CD4-positive, alpha-beta T cell treated with Interleukin-2 at 100 ng/mL for 4 hours (primary cell): ENCODE data around the gene CDK14.

Source experiments
- DNase-seq: peaks from one replicate; pipeline ENCODE4 v3.0.0-alpha.2; 2020; ENCODE audit warnings: low spot score

The CDK14 gene

DNA sequence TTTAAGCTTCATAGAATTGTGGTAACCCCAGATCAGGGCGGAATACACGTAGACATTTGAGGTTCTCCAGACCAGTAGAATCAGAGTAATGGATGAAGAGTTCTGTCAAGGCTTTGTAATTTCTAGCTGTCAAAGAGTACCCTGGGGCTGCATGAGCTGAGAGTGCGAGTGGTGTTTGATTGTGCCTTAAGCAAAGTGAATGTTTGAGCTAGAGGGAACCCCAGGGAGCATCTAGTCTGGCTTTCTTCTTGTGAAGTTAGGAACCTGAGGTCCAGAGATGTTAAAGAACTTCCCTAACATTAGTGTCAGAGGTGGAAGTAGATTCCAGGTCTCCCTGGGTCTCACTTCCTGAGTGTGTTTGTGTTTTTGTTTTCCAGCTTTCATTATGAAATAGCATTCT lies 455.8 kb downstream of the CDK14 start:
- no peak for DNase-seq

DNA sequence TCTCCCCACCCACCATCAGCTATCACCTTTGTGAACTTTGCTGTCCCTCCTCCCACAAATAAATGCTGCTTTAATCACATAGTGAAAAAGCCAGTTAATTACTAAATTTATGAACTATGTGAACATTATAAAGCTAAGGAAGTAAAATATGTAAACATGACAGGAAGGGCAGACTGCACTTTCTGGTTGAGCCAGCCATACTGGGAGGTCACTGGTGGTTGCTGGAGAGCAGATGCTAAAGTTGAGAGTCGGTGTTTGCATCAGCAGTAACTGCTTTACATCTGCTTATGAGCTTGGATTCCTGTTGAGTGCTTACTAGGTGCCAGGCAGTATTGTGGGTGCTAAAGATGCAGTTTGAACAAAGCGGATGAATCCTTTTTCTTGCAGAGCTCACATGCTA lies 458.3 kb downstream of the CDK14 start:
- DNase-seq = no peak

DNA sequence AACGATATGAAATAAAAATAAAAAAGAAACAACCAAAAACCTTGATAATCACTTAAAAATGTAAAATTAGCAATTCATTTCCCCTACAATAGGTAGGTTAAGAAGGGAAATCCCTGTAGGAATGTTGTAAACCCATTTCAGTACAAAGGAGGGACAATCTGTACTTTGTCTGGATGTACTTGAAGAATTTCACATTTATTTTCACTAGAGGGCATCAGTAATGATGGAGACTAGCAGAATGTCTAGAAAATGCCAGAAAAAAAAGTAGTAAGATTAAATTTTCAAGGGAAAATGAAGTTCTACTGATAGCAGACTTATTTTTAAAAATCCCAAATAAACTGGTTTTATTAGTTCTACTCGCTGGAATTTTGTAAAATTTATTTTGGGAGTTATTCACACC lies 459.1 kb downstream of the CDK14 start:
- DNase-seq = no peak

DNA sequence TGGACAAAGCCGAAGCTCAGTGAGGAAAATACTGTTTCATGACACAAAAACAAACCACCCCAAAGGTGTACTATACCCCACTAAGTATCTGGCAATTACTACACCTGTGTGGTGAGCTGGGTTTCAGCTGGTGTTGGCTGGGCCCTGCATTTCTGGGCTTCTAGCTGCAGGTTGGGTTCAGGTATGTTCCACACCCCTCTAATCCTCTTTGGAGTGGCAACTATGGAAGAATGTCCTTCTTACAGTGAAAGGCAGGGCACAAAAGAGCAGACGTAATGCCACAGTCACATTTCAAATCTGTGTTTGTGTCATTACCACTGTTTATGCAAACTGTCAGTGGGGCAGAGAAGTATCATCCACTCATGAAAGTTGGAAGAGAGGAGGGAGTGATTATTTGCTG lies 466.6 kb downstream of the CDK14 start:
- DNase-seq = no peak

DNA sequence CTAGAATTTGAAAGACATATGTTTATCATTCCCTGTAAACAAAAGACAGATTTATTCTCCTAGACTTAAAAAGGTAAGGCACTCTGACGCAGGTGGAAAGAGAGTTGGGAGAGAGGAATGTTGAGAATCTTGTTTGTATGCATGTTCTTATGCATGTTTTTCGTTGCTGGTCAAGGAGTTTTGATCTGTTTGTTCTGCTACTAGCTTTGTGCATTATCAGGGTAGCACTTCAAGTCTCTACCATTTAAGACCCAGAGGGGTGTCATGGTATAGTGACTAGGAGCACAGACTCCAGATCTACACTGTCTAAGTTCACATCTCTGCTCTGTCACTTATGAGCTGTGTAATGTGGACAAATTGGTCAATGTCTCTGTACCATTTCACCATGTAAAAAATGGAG lies 467.9 kb downstream of the CDK14 start:
- DNase-seq = no peak

DNA sequence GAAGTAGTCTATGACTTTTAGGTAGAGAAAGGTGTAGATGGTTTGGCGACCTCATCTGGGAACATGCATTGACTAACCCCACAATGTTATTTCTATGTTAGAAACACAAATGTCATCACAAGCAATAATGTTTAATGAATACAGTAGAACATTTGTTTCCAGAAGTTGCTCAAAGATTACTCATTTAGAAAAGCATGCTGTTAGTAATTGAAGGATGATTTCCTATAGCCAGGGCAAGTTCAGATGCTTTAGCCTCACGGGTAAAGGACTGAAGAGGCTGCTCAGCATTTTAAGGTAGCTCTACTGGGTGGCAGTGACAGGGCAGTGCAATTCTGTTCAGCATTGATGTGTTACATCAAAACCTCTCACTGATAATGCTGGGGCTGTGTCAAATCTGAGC lies 468.8 kb downstream of the CDK14 start:
- no peak for DNase-seq

DNA sequence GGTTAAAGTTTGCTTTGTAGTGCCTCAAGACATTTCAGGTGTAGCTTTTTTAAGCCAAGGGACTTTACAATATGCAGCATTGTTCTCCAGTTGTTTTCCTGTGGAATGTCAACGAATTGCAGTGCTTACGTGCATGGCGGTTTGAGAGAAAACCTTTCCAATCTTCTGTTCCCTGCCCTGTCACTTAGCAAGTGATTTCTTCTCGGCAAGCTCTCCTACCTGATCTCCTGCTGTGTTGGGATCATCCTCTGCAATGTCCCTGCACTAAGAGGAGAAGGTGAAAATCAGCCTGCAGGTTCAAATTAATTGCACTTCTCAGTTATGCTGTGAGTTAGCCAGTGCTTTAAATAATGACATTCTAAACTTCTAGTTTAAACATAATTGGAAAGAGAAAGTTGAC lies 470.5 kb downstream of the CDK14 start:
- DNase-seq = no peak

DNA sequence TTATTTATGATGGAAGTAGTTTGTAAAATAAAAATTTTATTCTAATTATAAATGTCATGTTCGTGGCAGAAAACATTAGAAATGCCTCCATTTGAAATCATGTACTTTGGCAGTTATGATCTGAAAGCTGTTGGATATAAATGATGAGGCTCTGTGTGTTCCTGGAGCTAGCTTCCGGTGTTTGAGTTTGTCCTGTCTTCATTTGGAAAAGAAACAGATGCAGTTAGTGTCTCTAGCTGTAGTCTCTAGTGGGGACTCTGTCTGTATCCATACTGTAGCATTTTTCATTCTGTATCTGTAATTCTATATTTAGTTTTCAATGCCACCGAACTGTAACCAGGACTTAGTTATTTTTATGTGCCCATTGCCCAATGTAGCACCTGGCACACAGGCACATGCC lies 471.1 kb downstream of the CDK14 start:
- no peak for DNase-seq

DNA sequence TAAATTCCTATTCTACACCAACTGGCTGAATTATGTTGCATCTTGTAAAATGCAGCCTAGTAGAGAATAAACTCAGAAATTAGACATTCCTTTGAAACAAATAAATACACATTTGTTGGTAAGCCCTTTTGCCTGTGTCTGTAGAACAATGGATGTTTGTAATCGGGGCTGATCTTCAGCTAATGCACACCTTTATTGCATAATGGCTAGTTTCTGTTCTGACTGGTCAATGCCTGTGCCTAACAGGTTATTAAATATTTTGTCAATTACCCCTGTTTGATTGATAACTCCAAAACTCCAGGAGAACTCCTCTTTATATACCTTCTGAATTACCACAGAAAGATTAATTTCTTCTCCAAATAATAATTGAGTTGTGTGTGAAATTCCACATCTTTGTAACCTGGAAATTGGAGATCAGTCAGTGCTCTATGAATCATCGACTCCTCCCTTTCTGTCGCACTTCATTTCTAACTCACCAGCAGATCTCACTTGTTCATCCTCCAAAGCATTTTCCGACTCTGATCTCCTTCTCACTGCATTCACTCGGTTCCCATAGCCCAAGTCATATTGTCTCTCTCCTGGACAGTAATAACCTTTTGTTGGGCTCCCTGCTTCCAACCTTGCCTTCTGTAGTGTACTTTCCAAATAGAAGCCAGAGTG lies 472.1 kb downstream of the CDK14 start:
- DNase-seq = no peak

DNA sequence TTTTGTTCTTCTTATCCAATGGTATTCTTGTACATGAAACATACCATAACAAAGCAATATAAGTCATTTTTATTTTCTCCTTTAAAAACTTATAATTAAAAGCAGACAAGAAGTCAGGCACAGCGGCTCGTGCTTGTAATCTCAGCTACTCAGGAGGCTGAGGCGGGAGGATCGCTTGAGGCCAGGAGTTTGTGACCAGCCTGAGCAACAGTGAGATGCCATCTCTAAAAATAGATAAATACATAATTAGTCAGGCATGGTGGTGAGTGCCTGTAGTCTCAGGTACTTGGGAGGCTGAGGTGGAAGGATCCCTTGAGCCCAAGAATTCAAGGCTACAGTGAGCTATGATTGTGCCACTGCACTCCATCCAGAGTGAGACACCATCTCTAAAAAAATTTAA lies 473.0 kb downstream of the CDK14 start:
- no peak for DNase-seq

DNA sequence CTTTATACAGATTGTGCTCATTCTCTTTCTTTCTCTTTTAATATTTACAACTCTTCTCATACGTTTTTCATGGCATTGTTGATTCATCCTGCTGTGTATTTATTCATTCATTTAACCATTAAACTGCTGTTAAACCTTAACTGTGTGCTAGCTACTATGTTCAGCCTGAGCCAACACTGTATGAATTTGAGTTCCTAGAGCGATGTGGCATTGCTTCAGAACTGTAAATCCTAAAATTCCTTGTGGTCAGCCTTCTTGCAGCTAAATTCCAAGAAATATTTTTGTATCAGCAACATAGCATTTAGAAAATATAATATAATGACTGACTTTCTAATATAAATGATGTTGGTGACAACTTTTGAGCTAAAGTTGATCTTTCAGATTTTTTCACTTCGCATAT lies 483.4 kb downstream of the CDK14 start:
- no peak for DNase-seq

DNA sequence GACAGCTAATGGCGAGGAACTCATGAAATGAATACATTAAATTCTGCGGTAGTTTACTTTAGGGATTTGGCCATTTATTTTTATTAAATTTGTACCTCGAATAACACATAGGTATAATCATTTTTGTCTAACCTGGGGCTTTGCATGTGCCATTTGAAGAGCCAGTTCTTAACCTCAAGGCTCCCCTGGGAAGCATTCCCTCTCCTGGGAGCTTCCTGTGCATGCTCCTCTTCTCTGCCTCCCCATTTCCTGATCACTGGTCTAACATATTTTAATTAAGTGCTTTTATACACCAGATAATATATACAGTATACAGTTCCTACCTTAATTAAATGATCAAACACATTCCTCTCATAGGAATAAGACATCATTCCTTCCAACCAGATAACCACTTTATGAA lies 484.2 kb downstream of the CDK14 start:
- DNase-seq = no peak

DNA sequence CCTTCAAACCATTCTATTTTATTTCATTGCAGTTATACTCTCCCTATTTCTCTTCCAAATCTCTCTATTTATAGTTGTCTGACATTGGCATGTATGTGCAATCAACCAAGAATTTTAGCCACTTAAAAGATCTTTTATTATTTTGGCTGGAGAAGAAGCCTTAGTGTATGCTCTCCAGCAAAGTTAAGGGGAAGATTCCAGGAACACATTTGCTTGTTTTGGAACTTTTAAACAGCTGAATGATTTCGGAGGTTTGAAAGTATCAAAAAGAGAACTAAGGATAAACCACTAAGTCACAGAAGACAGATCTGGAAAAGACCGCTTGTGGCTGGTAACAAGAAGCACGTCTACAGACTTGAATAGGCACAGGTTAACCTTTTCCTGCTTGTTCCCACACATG lies 485.9 kb downstream of the CDK14 start:
- DNase-seq = no peak

DNA sequence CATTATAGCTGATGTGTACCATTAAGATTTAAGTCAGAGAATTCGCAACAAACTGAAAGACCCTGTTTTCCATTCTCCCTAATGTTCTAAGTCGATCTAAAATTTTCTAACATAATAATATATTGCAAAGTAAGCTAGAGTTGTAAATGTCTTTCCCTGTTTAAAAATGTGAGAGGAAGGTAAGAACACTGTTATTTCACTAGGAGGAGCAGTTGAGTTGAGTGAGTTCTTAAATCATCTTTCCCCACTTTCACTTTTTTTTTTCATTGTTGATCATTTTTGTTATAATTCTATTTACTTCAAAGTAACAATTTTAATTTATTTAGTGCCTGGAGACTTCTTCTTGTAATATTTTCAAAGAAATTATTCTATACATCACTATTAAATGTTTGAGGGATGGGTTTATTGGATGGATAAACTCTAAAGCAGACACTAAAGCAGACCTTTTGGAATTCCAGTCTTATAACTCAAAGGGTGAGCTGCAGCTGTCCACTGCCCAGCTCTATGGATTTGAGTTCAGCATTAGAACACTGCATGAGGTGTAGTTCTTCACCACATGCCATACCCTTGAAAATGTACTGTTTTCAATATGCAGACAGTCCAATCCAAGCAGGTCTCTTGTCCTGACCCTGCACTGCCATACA lies 486.9 kb downstream of the CDK14 start:
- DNase-seq = no peak

DNA sequence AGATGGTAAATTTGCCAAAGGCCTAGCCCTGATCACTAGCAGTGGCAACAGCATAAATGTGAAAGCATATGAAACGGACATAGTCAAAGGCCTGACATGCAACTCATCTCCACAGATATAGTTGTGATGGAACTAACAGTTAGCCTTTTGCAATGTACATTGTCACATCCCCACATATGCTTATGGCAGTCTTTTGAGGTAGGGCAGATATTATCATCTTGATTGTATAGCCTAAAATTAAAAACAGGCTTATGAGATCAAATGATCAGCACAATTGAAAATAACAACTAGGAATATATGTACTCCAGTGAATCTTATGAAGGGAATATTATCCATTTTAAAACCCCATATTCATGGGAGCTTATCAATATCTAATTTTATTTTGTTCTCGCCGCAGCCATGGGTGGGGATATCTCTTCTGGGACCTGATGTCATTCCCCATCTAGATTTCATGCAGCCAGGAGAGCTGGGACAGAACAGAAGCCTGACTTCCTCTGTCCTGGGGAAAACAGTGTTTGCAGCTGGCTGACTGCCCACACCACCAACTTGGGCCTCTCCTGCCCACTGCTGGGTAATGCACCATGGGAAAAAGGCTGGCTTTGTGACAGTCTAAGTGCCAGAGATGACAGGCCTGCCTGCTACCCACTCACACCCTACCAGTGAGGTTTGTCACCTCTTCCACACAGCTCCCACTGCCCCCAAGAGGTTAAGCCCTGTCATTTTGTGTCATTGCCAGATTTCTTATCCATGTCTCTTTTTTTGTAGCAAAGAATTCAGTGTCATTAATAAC lies 487.9 kb downstream of the CDK14 start:
- no peak for DNase-seq

DNA sequence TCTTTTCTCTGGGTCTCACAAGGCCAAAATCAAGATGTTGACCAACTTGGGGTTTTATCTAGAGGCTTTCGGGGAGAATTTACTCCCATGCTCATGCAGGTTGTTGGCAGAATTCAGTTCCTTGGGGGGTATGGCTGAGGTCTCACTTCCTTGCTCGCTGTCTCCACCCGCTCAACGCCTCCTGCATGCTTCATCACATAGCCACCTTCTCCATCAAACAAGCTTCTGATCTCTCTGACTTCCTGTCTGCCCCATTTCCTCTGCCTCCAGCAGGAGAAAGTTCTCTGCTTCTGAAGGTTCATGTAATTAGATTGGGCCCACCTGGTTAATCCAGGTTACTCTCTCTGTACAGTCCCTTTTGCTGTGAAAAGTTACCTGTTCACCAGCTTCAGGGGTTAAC lies 489.1 kb downstream of the CDK14 start:
- DNase-seq = no peak

DNA sequence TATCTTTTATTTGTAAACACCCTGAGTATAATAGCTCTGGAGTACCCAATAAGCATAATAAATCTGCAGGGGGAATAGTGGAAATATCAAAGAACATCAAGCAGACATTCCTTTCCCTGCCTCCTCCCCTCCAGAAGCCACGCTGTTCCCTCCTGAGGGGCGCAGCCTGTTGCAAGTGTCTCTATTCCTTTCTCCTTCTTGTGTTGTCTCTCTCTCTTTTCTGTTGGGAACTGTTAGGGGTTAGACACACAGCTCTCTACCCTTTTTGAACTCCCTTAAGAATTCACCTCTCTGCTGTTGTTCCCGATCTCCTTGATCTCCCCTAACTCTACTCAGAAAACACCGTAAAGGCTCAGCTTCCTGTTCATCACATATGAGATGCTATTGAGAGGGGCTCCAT lies 490.1 kb downstream of the CDK14 start:
- DNase-seq = no peak

DNA sequence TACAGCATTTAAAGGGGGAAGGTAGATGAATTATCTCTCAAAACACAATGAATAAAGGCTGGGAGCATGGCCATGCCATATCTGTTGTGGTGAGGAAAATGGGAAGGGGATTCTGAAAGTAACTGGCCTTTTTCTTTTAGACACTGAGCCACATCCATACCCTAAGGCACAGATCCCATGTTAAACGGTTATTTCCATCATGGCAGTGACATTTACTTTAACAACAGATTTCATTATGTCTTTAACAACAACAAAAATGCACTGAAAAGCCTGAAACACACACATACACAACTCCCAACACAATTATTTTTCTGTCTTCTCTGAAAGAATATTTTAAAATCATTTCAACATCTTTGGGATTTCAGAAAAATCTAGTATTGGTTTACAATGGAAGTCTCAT lies 492.0 kb downstream of the CDK14 start:
- DNase-seq = no peak

DNA sequence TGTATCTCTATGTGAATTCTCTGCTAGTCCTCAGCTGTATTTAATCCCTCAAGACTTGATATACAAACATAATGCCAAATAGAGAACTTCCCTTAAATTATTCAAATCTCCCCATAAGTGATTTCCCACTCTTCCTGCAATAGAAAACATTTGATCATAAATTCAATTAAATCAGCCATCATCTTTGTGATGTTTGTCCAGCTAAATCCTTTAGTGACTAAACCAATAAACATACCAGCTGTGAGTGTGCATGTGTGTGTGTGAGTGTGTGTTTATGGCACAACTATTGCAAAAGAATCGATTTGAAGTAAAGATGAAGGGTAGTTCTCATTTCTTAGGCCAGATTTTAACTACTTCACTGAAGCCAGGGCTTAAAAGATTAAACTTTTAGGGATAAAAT lies 492.6 kb downstream of the CDK14 start:
- DNase-seq = no peak

DNA sequence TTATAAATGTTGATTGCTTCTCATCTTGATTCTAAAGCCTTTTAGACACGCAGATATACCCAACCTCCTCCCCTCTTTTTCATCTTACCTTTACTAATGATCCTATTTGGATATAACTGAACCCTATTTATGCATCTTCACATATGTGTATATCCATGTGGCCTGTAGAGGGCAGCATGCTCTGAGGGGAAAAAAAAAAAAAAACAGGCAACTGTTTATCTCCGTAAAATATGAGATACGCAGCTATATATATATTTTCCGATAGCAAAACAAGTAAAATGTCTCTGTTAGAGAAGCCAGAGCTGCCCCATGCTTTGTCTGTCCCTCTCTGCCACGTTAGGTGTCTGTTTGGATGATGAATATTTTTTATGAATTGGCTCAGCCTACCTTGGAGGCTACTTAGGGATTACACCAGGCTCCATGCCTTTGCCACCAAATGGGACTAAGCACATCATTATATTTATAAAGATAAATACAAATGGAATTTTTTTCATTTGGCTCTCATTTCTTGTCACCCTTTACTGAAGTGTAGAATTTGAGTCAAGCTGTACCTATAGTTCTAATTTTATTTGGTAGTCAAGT lies 493.4 kb downstream of the CDK14 start:
- peak; percentile 4 for DNase-seq

DNA sequence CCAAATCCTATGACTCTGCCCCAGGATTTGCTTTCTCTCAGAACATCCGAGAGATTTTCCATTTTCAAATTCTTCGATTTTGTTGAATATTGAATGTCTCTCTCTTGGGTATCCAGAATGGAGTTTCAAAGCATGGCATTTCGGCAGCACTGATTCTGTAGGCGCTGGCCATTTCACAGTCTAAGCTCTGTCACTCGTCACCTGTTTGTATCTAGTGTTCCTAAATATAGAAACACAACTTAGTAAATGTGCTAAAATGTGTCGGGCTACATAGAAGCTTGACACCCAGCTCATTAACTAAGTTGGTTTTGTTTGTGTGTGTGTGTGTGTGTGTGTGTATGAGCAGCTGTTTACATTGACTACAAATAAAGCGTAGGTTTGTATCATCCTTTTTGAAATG lies 494.6 kb downstream of the CDK14 start:
- no peak for DNase-seq

DNA sequence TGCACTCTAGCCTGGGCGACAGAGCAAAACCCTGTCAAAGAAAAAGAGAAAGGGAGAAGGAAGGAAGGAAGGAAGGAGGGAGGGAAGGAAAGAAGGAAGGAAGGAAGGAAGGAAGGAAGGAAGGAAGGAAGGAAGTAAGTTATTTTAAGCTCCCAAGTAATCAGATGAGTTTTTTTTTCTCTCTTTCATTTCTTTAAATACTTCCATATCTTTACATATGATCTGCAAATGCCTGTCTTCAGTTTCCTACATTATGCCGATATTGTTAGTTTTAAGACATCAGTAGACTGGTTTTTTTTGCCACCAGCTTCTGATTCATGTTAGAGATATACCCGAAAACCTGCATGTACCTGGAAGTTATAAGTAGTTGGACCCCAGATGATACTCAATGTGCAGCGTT lies 495.5 kb downstream of the CDK14 start:
- no peak for DNase-seq

DNA sequence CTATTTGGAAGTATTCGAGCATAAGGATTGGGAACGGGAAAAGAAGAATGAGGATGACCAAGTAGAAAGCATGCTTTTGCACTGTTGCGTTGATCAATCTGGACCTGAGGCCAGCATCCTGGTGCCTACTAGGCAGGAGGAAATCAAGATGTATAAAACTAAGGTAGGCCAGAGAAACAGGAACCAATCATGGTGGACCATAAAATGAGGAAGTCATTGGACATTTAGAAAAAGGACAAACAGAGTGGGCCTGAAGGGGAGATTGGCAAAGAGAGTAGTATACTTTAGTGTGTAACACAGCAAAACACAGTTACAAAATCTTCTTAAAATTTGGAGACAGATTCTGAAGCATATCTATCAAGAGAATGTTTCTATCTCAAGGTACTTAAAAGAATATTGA lies 497.1 kb downstream of the CDK14 start:
- no peak for DNase-seq
